Gastrocnemius medialis (tissue), 4 donors: ENCODE results near the gene ADORA1.

Experiments used
- CTCF ChIP-seq, 5 experiments: fragments of 450-650 bp in 3 of 5; fragments of 200-600 bp in 2 of 5; sonication (generic) in 2 of 5; IDR thresholded peaks in 4 of 5; conservative IDR thresholded peaks in 1 of 5; 1 replicate in 4 of 5; 2 replicates in 1 of 5; pipeline ENCODE4 v1.5.1; 2016 to 2019; ENCODE audit warnings: antibody characterized with exemption in 5 of 5, mild to moderate bottlenecking in 3 of 5, moderate library complexity in 3 of 5
- POLR2A ChIP-seq, 2 donors: fragments of 450-650 bp; IDR thresholded peaks; one replicate each; pipeline ENCODE4 v1.6.1; 2017; ENCODE audit warnings: antibody characterized with exemption in 2 of 2, mild to moderate bottlenecking in 2 of 2, moderate library complexity in 2 of 2

DNA sequence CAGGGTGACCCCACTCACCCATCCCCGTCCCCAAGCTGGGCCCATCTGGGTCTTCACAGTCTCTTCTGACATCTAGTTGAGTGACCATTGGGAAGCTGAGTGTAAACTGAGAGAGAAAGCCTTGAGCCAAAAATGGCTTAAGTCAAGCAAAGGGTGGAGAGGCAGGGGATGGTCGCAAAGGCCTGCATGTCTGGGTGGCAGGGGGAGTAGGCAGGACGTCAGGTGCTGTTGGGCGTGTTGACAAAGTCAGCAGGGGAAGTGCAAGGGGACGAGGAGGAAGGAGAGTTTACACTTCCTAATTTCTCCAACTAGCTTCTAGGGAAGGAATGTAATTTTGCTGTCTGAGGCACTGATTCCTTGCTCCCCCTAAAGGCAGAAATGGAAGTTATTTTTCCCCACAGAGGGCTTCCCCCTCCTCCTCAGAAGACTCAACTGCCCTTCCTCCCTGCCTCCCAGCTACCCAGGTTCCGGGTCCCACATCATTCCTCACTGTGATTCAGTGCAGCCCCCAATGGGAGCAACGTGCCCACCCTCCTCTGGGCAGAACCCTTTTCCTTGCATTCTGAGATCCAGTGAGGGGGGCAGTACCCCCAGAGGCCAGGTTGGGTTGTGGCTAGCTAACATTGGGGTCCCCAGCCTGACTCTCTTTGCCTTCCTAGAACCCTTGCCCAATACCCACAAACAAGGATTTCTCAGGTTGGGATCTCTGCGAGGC lies 1.2 kb upstream of the ADORA1 start:
- TF ChIP-seq CTCF (IDR thresholded peaks at IDR 0.05 in 4 of 5, conservative IDR thresholded peaks at IDR 0.05 in 1 of 5) (peak in 3 of 5 experiments; percentile 4 to 16 (median 13)), POLR2A (IDR thresholded peaks at IDR 0.05) (no peak)
